Anterior cingulate cortex (tissue), 58 donors: ENCODE measurements around the gene ZNF169.
"Not testable (repeated sequence)": the region's sequence is repeated elsewhere in the genome, so short reads cannot be mapped to it uniquely, and the experiment has no call there.

Experiments
- DNase-seq, 58 donors: peaks; one replicate each; lab custom pipeline; 2025; lab: John Stamatoyannopoulos, UW

ZNF169 gene

GRCh38 chr9:94339657-94340056, 80.6 kb downstream of the ZNF169 start:
- not testable (repeated sequence) for DNase-seq

- not testable (repeated sequence) for DNase-seq
Observed at GRCh38 chr9:94340750-94341149, 81.7 kb downstream of the ZNF169 start.

- DNase-seq, result not testable (repeated sequence)
Observed at GRCh38 chr9:94341703-94342102, 82.6 kb downstream of the ZNF169 start.

- DNase-seq, result not testable (repeated sequence)
Observed at GRCh38 chr9:94347451-94347850, 88.4 kb downstream of the ZNF169 start.

- not testable (repeated sequence) for DNase-seq
Observed at GRCh38 chr9:94348754-94349153, 89.7 kb downstream of the ZNF169 start.
